RPMI7951 (cell line): Measurements from ENCODE around the gene TUT1. TPM values are rescaled to one million over a fixed set of nuclear protein-coding genes. Genes with fewer than 3 reads are reported as not detected.
A peak's percentile ranks its signal among the peaks of the same experiment; 100 is the strongest.

Experiments
- DNase-seq: peaks from one replicate; pipeline ENCODE4 v3.0.0-alpha.2; 2012; ENCODE audit warnings: low read depth
- total RNA-seq: library from RNA; depleted of rRNA; stranded (reverse); fragments of >200 nt; shearing (Covaris generic); gene quantifications from 2 replicates; pipeline ENCODE4 v1.2.3, GENCODE V29; 2014; rRNA removed

Gene TUT1
- total RNA-seq, 1 experiment from 2014 or later: 5.3 TPM

GRCh38 chr11:62542111-62542745 lies 49.1 kb downstream of the TUT1 start:
- no peak for DNase-seq

GRCh38 chr11:62540804-62541701 lies 50.3 kb downstream of the TUT1 start:
- DNase-seq: peak; percentile 43

GRCh38 chr11:62539238-62539925 lies 51.9 kb downstream of the TUT1 start:
- DNase-seq: peak; percentile 95

GRCh38 chr11:62538470-62539237 lies 52.7 kb downstream of the TUT1 start:
- DNase-seq: peak; percentile 29

GRCh38 chr11:62536301-62536957 lies 54.9 kb downstream of the TUT1 start:
- DNase-seq: no peak

- DNase-seq: peak; percentile 63
Observed at GRCh38 chr11:62535802-62536201, 55.5 kb downstream of the TUT1 start.

GRCh38 chr11:62534779-62535545 lies 56.4 kb downstream of the TUT1 start:
- no peak for DNase-seq

GRCh38 chr11:62532096-62532495 lies 59.2 kb downstream of the TUT1 start:
- DNase-seq: no peak

Other genes with a start within 250 kb of the TUT1 start
- not detected in 2 replicates for gene SCGB1A1, start 172.5 kb downstream of the TUT1 start, total RNA-seq
- 184 and 206 TPM in 2 replicates for gene AHNAK, start 44.7 kb downstream of the TUT1 start, total RNA-seq
- 841 and 1,053 TPM in 2 replicates for gene EEF1G, start 17.6 kb downstream of the TUT1 start, total RNA-seq
- 91.2 and 103 TPM in 2 replicates for gene MTA2, start 10.3 kb upstream of the TUT1 start, total RNA-seq
- gene EML3, start 21.3 kb upstream of the TUT1 start, total RNA-seq: 7.1 and 13.8 TPM in 2 replicates
- 2.5 and 3.6 TPM in 2 replicates for gene ROM1, start 21.7 kb upstream of the TUT1 start, total RNA-seq
- gene B3GAT3, start 30.5 kb upstream of the TUT1 start, total RNA-seq: 23.3 and 27.1 TPM in 2 replicates
- gene GANAB, start 55.1 kb upstream of the TUT1 start, total RNA-seq: 136 and 159 TPM in 2 replicates
- 10.7 and 14.8 TPM in 2 replicates for gene INTS5, start 61.8 kb upstream of the TUT1 start, total RNA-seq
- 69.0 and 73.3 TPM in 2 replicates for gene C11orf98, start 73.7 kb upstream of the TUT1 start, total RNA-seq
- gene CSKMT, start 73.8 kb upstream of the TUT1 start, total RNA-seq: 3.8 and 5.6 TPM in 2 replicates
- 19.6 and 26.6 TPM in 2 replicates for gene UQCC3, start 80.2 kb upstream of the TUT1 start, total RNA-seq
- 4.6 and 6.1 TPM in 2 replicates for gene LBHD1, start 80.7 kb upstream of the TUT1 start, total RNA-seq
- 107 and 128 TPM in 2 replicates for gene UBXN1, start 87.5 kb upstream of the TUT1 start, total RNA-seq
- 6.0 and 6.2 TPM in 2 replicates for gene LRRN4CL, start 98.0 kb upstream of the TUT1 start, total RNA-seq
- gene BSCL2, start 115.9 kb upstream of the TUT1 start, total RNA-seq: 65.0 and 71.0 TPM in 2 replicates
- not detected in 2 replicates for gene GNG3, start 116.2 kb upstream of the TUT1 start, total RNA-seq
- gene HNRNPUL2, start 135.9 kb upstream of the TUT1 start, total RNA-seq: 10.2 and 11.8 TPM in 2 replicates
- 56.6 and 68.4 TPM in 2 replicates for gene TTC9C, start 137.0 kb upstream of the TUT1 start, total RNA-seq
- gene ZBTB3, start 162.6 kb upstream of the TUT1 start, total RNA-seq: 10.1 and 11.4 TPM in 2 replicates
- gene POLR2G, start 170.1 kb upstream of the TUT1 start, total RNA-seq: 182 and 189 TPM in 2 replicates
- gene TAF6L, start 179.9 kb upstream of the TUT1 start, total RNA-seq: 15.1 and 18.1 TPM in 2 replicates
- gene TMEM179B, start 195.9 kb upstream of the TUT1 start, total RNA-seq: 88.3 and 110 TPM in 2 replicates
- gene TMEM223, start 200.5 kb upstream of the TUT1 start, total RNA-seq: 41.0 and 55.3 TPM in 2 replicates
- 24.9 and 26.1 TPM in 2 replicates for gene NXF1, start 213.9 kb upstream of the TUT1 start, total RNA-seq
- gene STX5, start 240.5 kb upstream of the TUT1 start, total RNA-seq: 40.7 and 43.1 TPM in 2 replicates
- gene TEX54, start 241.3 kb upstream of the TUT1 start, total RNA-seq: not detected in 2 replicates
- gene WDR74, start 248.1 kb upstream of the TUT1 start, total RNA-seq: 61.3 and 80.4 TPM in 2 replicates